Lower lobe of right lung (tissue), 2 donors: ENCODE results near the gene ERFL. TPM values are rescaled to one million over a fixed set of nuclear protein-coding genes. Genes with fewer than 3 reads are reported as not detected.

Experiments
- ATAC-seq, 2 donors: fragments of 200-7000 bp; cut with Tn5 transposase; one replicate each; pipeline ENCODE4 v1.9.1; 2020 to 2022; ENCODE audit warnings: mild to moderate bottlenecking in 2 of 2, moderate library complexity in 2 of 2
- DNase-seq: peaks from one replicate; pipeline ENCODE4 v3.0.0-alpha.2; 2020
- H3K27ac ChIP-seq: fragments of 200-600 bp; one replicate; pipeline ENCODE4 v1.8.0; 2022
- H3K27me3 ChIP-seq: fragments of 200-600 bp; one replicate; pipeline ENCODE4 v1.8.0; 2022; ENCODE audit warnings: low read depth
- H3K36me3 ChIP-seq: fragments of 200-600 bp; one replicate; pipeline ENCODE4 v1.8.0; 2022; ENCODE audit warnings: mild to moderate bottlenecking
- H3K4me1 ChIP-seq: fragments of 200-600 bp; one replicate; pipeline ENCODE4 v1.8.0; 2022
- H3K4me3 ChIP-seq: fragments of 200-600 bp; one replicate; pipeline ENCODE4 v1.8.0; 2022; ENCODE audit warnings: mild to moderate bottlenecking
- H3K9me3 ChIP-seq: fragments of 200-600 bp; one replicate; pipeline ENCODE4 v1.8.0; 2022
- intact Hi-C: fragments of 100-400 bp; cut with DNase I; formaldehyde crosslinking; loops from one replicate; pipeline ENCODE4 v1.11.0; 2022
- total RNA-seq: library from RNA; stranded (reverse); fragmentation: NEBNext Ultra II Directional; extraction: Animal tissue kit (Norgen Biotek cat#: 25700); gene quantifications from one replicate; pipeline ENCODE4 v1.2.1, GENCODE V29; 2021
- TF ChIP-seq, protein P1 (sequence below): fragments of 200-600 bp; IDR thresholded peaks from one replicate; pipeline ENCODE4 v1.8.0; 2022; ENCODE audit warnings: antibody characterized with exemption, mild to moderate bottlenecking
- donor health status: DM: no; HTN: yes; CAD: no; lungs with severe emphysema.

The ERFL gene
- total RNA-seq, 1 donor from 2014 or later: 0.41 TPM

DNA sequence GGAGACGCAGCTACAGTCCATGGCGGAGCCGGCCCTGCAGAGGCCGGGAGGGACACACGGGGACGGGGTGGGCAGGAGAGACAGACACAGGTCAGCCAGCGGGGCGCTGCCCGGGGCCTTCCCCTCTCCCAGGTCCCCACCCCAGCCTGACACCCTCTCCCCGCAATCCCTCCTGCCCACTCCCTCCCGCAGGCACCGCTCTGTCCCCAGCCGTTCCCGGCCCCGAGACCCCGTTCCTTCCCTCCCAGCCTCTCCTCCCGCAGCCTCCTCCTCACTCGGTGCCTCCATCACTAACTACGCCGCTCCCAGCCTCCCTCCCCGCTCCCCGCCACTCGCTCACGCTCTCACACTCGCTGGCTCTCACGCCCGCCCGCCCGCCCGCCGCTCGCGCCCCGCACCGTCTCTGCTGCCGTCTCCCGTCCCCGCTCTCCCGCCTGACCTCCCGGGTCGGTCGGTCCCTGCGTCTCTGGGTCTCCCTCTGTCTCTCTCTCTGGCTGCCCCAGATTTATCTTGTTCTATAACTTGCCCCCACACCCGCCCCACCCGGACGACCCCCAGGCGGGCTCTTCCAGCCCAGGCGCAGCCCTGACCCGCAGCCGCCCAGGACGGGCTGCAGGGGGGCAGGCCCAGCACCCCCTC, 15.2 kb downstream of the ERFL start:
- Histone ChIP-seq H3K4me1 (no peaks in the 10 kb centered on the region), H3K27ac (no peak overlapping the region), H3K27me3 (peaks cover 50% of the 10 kb centered on the region), H3K36me3 (no peaks in the 10 kb centered on the region), H3K9me3 (no peaks in the 10 kb centered on the region), H3K4me3 (no peak overlapping the region)
- intact Hi-C loops: no loop called here
- ATAC-seq (peak; percentile 11 to 22), DNase-seq (no peak)
- TF ChIP-seq, protein P1, sequence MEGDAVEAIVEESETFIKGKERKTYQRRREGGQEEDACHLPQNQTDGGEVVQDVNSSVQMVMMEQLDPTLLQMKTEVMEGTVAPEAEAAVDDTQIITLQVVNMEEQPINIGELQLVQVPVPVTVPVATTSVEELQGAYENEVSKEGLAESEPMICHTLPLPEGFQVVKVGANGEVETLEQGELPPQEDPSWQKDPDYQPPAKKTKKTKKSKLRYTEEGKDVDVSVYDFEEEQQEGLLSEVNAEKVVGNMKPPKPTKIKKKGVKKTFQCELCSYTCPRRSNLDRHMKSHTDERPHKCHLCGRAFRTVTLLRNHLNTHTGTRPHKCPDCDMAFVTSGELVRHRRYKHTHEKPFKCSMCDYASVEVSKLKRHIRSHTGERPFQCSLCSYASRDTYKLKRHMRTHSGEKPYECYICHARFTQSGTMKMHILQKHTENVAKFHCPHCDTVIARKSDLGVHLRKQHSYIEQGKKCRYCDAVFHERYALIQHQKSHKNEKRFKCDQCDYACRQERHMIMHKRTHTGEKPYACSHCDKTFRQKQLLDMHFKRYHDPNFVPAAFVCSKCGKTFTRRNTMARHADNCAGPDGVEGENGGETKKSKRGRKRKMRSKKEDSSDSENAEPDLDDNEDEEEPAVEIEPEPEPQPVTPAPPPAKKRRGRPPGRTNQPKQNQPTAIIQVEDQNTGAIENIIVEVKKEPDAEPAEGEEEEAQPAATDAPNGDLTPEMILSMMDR: no peak

DNA sequence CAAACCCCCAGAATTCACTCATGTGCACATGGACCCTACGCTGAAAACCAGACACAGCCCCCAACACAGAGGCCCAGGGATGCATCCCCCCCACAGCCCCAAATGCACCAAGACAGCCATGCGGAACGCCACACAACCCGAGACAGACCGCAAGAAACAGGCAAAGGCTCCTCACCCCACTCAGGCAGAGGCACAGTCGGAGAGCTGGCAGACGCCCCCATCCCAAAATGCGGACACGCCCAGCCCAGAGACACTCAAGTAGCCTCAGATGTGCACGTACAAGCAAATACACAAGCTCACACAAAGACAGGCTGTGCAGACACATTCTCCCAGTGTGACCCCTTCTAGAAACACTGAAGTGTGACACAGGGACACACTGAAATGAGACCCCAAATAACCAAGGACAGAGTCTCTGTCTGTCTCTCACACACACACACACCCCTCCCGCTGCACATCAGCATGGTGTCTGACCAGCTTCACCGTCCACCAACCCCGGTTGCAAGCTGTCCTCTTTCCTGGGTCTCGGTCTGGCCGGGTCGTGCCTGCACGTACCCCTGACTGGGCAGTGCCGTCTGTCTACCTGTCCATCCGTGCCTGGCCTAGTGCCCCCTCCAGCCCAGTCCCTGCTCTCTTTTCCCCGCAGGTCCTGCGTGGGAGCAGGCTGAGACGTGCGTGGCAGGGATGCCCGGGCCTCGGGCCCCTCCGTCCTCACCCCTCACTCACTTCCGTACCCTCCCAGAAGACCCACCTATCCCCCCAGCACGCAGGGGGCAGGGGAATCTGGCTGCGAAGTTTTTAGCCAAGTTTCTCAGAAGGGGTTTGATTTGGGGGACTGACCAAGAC, 16.1 kb downstream of the ERFL start:
- no peak for DNase-seq
- intact Hi-C loops: no loop called here
- H3K27me3 ChIP-seq: peaks cover 41% of the 10 kb centered on the region

DNA sequence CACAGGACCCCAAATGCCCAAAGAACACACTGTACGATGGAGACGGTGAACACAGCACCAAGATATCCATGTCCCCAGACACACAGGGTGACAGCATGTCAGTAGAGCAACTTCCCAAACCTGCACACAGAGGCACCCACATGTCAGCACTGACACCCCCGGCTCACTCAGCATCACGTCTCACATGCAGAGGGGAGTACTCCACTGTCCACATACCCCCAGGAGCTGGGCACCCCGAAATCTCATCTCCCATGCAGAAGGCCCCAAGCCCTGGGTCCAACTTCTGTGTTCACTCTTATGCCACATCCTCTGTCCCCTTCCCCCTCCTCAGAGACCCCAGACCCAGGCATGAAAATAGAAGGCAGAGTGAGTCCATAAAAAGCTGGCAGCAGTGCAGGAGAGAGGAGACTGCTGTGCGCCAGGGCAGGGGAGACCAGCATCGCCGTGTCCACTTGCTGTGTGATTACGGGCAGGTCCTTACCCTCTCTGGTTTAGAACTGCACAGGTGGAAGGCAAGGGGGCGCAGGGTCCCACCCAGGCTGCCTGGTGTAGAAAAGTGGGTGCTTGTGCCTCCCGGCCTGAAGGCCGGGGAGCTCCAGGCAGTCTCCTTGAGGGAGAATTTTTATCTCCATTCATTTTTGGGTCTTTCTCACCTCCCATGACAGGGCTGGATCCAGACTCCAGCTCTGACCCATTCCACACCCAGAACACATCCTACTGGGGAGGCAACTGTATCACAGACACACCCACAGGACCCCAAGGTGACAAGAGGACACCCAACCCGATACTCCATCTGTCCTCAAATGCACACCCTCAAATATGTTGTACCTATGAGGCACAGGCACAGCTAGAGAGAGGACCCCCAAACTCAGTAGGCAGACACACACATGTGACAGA, 17.0 kb downstream of the ERFL start:
- H3K27ac ChIP-seq: no peak overlapping the region
- H3K9me3 ChIP-seq: no peaks in the 10 kb centered on the region
- no peak overlapping the region for H3K4me3 ChIP-seq
- ATAC-seq (no peak), DNase-seq (no peak)
- H3K27me3 ChIP-seq: peaks cover 33% of the 10 kb centered on the region
- H3K36me3 ChIP-seq: peaks cover 13% of the 10 kb centered on the region
- intact Hi-C loops: no loop called here
- H3K4me1 ChIP-seq: no peaks in the 10 kb centered on the region
- TF ChIP-seq, protein P1: no peak

More for the DNA sequence above, 16.1 kb downstream of the ERFL start:
- ATAC-seq: no peak
- Histone ChIP-seq H3K36me3 (peaks cover 5% of the 10 kb centered on the region), H3K4me1 (no peaks in the 10 kb centered on the region), H3K4me3 (no peak overlapping the region), H3K27ac (no peak overlapping the region), H3K9me3 (no peaks in the 10 kb centered on the region)
- TF ChIP-seq, protein P1: no peak

DNA sequence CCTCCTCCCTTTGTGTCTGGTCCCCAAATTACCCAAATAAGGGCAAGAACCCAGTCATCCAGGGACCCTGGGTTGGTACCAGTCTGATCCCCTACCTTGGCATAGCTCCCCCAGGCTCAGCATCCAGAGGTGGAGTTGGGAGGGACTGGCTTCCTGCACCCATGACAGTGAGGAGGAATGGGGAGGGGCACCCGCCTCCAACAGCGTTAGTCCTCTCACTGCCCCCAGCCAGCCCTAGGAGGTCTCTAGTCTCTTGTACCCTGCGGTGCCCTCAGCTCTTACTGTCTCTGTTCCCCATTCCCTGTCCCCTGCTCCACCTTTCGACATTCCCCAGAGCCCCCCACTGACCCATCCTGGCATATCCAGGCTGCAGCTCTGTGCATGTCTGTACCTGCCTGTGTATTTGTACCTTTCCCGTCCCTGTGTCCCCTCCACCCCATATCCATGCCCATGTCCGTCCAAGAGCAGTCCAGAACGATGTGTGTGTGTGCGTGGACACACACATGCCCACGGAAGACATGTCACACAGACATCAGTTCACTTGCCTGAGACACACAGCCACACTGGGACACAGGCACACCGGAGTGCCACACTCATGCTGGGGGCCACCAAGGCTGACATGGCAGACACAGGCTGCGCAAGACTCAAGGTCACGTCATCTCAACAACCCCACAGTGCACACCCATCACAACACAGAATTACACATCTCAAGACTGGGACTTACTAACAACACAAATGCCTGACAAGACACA, 17.8 kb downstream of the ERFL start:
- Histone ChIP-seq H3K4me3 (no peak overlapping the region), H3K9me3 (no peaks in the 10 kb centered on the region), H3K27ac (no peak overlapping the region), H3K27me3 (peaks cover 25% of the 10 kb centered on the region), H3K4me1 (peaks cover 5% of the 10 kb centered on the region), H3K36me3 (peaks cover 22% of the 10 kb centered on the region)
- DNase-seq: no peak
- ATAC-seq: no peak
- intact Hi-C loops: no loop called here
- TF ChIP-seq, protein P1: no peak

DNA sequence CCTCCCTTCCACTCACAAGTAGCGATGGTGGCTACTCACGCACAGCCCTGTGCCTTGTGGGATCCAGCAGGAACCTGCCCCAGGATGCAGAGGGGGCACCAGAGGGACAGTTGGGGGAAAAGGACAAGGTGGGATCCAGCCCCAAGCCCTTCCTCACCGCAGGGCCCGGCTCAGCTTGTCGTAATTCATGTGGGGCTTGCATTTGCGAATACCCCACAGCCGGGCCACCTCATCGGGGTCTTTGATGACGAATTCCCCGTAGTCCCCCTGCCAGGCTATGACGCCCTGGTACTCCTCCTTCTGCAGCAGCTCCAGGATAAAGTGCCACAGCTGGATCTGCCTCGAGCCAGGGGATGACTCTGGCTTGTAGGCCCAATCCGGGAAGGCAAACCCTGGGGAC, 18.5 kb downstream of the ERFL start:
- Histone ChIP-seq H3K9me3 (no peaks in the 10 kb centered on the region), H3K27ac (no peak overlapping the region), H3K36me3 (peaks cover 28% of the 10 kb centered on the region), H3K27me3 (peaks cover 20% of the 10 kb centered on the region), H3K4me3 (no peak overlapping the region), H3K4me1 (peaks cover 5% of the 10 kb centered on the region)
- TF ChIP-seq, protein P1: no peak
- intact Hi-C loops: no loop called here
- ATAC-seq (no peak), DNase-seq (no peak)
